Esophagus squamous epithelium (tissue), 4 donors: ENCODE data around the gene FADS3.

ENCODE experiments used
- POLR2A ChIP-seq, 4 donors: fragments of 450-650 bp; IDR thresholded peaks; one replicate each; pipeline ENCODE4 v1.6.1; 2017; ENCODE audit warnings: antibody characterized with exemption in 4 of 4, mild to moderate bottlenecking in 4 of 4, moderate library complexity in 3 of 4
- TF ChIP-seq, protein P1 (sequence below), 6 experiments: fragments of 450-650 bp in 4 of 6; fragments of 200-600 bp in 2 of 6; sonication (generic) in 2 of 6; IDR thresholded peaks; one replicate each; pipeline ENCODE4 v1.5.1; 2016 to 2019; ENCODE audit warnings: antibody characterized with exemption in 6 of 6, mild to moderate bottlenecking in 4 of 6, moderate library complexity in 4 of 6

DNA sequence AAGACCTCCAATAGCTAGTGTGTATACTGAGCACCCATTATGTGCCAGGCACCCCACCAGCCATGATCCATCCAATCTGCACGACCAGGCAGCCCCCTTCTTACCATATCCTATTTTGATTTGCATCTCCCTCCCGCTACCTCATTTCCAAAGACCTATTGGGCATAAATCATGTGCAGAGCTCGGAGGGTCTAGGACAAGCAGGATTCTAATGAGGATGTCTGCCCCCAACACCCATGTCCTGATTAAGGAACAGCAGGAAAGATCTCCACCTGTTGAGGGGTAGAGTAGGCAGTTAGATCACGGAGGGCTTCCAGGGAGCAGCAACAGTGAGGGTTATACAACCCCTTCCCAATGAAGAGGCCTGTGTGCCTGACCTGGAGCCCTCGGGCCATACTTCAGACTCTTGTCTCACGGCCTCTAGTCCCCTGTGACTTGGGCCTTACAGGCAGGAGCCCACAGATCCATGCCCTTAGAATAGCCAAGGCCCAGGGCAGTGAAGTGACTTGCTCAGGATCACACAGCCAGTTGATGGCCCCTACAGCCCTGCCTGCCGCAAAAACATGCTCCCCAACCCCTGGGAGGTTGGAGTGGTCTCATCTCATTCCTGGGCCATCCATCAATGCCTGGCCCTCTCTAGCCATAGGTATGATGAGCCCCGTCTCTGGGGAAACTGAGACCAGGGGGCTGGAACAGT, 22.5 kb upstream of the FADS3 start:
- TF ChIP-seq, protein P1, sequence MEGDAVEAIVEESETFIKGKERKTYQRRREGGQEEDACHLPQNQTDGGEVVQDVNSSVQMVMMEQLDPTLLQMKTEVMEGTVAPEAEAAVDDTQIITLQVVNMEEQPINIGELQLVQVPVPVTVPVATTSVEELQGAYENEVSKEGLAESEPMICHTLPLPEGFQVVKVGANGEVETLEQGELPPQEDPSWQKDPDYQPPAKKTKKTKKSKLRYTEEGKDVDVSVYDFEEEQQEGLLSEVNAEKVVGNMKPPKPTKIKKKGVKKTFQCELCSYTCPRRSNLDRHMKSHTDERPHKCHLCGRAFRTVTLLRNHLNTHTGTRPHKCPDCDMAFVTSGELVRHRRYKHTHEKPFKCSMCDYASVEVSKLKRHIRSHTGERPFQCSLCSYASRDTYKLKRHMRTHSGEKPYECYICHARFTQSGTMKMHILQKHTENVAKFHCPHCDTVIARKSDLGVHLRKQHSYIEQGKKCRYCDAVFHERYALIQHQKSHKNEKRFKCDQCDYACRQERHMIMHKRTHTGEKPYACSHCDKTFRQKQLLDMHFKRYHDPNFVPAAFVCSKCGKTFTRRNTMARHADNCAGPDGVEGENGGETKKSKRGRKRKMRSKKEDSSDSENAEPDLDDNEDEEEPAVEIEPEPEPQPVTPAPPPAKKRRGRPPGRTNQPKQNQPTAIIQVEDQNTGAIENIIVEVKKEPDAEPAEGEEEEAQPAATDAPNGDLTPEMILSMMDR (IDR thresholded peaks at IDR 0.05), result no peak
- TF ChIP-seq POLR2A (IDR thresholded peaks at IDR 0.05), result no peak
